Sigmoid colon (tissue), 4 donors: ENCODE data around the gene CDC5L.

Experiments used
- EP300 ChIP-seq, 4 donors: sonication (generic); formaldehyde crosslinking; IDR thresholded peaks; one replicate each; pipeline ENCODE4 v1.6.1; 2017; ENCODE audit warnings: antibody characterized with exemption in 4 of 4
- POLR2A ChIP-seq, 2 donors: fragments of 450-650 bp; IDR thresholded peaks; one replicate each; pipeline ENCODE4 v1.6.1; 2016; ENCODE audit warnings: antibody characterized with exemption in 2 of 2, mild to moderate bottlenecking in 2 of 2, moderate library complexity in 2 of 2
- POLR2AphosphoS5 ChIP-seq, 4 donors: sonication (generic); formaldehyde crosslinking; IDR thresholded peaks; one replicate each; pipeline ENCODE4 v1.6.1; 2017; ENCODE audit warnings: antibody characterized with exemption in 4 of 4
- TF ChIP-seq, protein P1 (sequence below), 4 experiments: fragments of 450-650 bp in 3 of 4; fragments of 200-600 bp in 1 of 4; IDR thresholded peaks; one replicate each; pipeline ENCODE4 v1.5.1; 2016 to 2019; ENCODE audit warnings: antibody characterized with exemption in 4 of 4, mild to moderate bottlenecking in 3 of 4, moderate library complexity in 2 of 4

DNA sequence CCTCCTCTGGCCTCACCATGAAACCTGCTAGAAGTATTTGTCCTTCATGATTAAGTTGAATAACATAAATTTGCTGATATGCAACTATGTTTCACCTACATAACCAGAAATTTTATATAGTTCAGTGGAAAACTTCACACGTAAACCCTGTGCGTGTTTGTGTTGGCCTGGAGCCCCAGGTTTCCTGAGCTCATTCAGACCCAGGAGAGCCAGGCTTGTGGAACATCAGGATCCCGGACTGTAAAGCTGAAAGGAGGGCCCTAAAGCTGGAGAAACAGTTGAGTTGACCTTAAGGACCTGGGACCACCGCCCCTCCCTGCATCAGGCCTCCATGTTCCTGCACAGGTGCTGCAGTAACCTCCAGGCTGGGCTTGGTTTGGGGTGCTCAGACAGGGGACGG is 48.2 kb upstream of the CDC5L start:
- TF ChIP-seq, protein P1, sequence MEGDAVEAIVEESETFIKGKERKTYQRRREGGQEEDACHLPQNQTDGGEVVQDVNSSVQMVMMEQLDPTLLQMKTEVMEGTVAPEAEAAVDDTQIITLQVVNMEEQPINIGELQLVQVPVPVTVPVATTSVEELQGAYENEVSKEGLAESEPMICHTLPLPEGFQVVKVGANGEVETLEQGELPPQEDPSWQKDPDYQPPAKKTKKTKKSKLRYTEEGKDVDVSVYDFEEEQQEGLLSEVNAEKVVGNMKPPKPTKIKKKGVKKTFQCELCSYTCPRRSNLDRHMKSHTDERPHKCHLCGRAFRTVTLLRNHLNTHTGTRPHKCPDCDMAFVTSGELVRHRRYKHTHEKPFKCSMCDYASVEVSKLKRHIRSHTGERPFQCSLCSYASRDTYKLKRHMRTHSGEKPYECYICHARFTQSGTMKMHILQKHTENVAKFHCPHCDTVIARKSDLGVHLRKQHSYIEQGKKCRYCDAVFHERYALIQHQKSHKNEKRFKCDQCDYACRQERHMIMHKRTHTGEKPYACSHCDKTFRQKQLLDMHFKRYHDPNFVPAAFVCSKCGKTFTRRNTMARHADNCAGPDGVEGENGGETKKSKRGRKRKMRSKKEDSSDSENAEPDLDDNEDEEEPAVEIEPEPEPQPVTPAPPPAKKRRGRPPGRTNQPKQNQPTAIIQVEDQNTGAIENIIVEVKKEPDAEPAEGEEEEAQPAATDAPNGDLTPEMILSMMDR (IDR thresholded peaks at IDR 0.05): no peak
- no peak for TF ChIP-seq POLR2A (IDR thresholded peaks at IDR 0.05)
- no peak for TF ChIP-seq EP300 (IDR thresholded peaks at IDR 0.05)
- TF ChIP-seq POLR2AphosphoS5 (IDR thresholded peaks at IDR 0.05): no peak
